Adipose tissue (tissue), 3 donors: ENCODE results near the gene ADD1. TPM values are rescaled to one million over a fixed set of nuclear protein-coding genes. Genes with fewer than 3 reads are reported as not detected.

Source experiments
- H3K27ac ChIP-seq: one replicate; pipeline ENCODE4 v1.5.1; 2013; ENCODE audit warnings: low read depth, low read length
- WGBS, 3 donors: extraction: QIAGEN DNeasy Blood & Tissue Kit; methylation state at CpG; one replicate each; pipeline ENCODE4 v1.1.7; 2013; 5-methylcytosine and 5-hydroxymethylcytosine counted together
- polyA plus RNA-seq, 3 donors: library from polyadenylated mRNA; stranded (reverse); fragments of 200-250 nt; gene quantifications; one replicate each; pipeline ENCODE4 v1.2.3, GENCODE V29; 2013
- donor health status: healthy with polysubstance abuse.
- donor health status: Bipolar disorder and iron deficiency.
- donor health status: healthy.

Gene ADD1
- polyA plus RNA-seq, 3 donors = 66.5 to 270 (median 154) TPM

DNA sequence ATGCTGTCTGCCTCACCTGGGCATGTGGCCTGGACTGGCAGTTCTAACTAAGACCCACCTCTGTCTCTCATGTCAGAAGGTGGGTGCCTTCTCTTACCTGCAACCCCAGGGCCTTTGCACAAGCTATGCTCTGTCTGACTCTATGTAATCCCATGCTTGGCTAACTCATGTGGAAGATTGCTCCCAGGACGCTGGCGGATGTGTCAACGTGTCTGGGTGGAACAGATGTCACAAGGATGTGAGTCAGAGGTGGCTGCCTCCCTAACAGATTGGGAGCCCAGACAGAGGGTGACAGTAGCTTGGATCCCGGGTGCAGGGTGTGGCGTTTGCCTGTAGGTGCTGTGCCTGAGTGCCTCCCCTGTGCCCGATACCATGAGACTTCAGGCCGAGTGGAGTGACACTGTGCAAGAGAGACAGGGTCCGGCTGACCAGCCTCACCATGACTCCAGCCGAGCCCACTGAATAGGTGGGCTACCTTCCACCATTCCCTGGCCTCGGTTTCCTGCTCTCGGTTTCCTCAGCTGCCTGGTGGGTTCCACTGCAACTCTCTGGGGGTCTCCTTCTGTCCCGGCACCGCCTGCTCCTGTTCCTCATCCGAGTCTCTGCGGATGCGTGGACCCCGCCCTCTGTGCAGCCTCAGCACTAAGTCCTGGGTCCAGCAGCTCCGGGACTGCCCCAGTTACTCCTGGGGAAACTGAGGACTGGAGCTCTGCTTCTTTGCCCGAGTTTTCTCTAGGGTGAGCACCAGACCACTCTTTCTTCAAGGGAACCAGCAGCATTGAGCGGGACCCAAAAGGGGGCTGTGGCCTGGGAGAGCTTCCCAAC is 39.8 kb upstream of the ADD1 start:
- no peak overlapping the region for H3K27ac ChIP-seq
- 81 to 95% (median 83%) methylated on average over 20 of the region's 20 CpGs for WGBS, 3 donors

DNA sequence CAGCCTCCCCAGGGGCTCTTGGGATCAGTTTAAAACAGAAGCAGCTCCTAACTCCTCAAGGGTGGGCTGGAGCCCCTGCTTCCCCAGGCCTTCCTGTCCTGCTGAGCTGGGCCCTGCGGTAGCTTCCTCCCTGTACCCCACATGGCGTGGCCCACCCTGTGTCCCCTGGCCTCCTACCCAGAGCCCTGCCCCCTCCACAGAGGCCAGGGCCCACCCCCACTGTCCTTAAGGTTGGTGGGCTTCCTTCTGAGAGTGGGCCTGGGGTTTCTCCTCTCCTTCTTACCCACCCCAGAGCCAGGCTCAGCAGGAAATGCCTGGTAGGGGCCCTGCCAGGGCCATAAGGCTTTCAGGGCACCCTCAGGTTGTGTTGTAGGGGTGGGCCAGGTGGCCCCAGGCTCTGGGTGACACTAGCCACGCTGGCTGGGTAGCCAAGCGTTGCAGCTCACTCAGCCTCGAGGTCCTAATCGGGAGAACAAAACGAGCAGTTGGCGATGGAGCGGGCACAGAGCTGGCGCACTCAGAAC is 39.1 kb upstream of the ADD1 start:
- 79 to 86% (median 84%) methylated on average over 10 of the region's 10 CpGs for WGBS, 3 donors
- no peak overlapping the region for H3K27ac ChIP-seq

DNA sequence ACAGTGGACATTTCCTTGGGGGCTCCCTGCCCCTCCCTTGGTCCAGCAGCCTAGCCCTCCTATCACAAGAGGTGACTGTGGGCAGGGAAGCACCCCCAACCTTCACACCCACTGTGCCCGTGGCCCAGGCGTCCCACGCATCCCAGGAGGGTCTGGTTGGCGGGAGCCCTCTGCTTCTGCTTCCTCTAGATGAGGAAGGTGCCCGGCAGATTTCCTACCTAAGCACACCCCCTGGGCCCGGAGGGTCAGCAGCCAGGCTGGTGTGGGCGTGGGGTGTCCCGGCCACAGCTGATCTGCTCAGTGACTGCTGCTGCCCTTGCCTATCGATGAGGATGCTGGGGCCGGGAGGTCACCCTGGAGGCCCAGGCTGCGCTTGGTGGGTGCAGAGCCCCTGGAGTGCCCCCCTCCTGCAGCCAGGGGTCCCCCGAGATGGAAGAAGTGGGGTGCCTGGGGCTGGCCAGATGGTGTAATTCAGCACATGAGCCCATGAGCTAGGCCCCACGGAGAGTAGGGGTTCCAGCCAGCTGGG is 38.6 kb upstream of the ADD1 start:
- WGBS, 3 donors = 73 to 79% (median 74%) methylated on average over 13 of the region's 13 CpGs
- no peak overlapping the region for H3K27ac ChIP-seq

DNA sequence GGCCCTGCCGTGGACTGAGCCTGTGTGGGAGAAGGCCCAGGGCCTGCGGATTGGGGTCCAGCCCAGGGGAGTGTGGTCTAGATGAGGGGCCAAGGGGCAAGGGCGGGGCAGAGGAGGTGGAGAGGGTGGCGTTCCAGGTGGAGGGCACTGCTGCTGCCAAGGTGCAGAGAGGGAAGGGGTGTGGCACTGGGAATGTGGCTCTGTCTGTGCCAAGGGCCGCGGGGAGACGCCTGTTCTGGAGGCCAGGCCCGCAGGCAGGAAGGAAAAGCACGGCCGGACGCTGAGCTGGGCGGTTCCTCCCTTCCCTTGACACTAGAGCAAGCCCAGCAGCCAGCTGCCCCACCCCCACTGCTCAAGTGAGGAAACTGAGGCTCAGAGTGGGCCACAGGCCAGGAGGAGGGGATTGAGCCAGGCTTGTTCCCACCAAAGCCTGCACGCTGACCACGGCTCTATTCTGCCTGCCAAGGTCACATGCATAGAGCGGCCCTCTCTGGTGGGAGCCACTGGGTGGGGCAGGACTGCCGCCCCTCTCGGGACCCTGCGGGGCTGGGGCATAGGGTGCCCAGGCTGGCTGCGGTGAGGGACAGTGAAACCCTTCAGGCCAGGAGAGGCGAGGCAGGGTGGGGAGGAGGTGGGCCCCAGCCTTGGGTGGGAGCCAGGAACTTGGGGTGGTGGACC is 37.8 kb upstream of the ADD1 start:
- WGBS, 3 donors = 19 to 33% (median 28%) methylated on average over 18 to 20 of the region's 20 CpGs
- H3K27ac ChIP-seq = no peak overlapping the region

DNA sequence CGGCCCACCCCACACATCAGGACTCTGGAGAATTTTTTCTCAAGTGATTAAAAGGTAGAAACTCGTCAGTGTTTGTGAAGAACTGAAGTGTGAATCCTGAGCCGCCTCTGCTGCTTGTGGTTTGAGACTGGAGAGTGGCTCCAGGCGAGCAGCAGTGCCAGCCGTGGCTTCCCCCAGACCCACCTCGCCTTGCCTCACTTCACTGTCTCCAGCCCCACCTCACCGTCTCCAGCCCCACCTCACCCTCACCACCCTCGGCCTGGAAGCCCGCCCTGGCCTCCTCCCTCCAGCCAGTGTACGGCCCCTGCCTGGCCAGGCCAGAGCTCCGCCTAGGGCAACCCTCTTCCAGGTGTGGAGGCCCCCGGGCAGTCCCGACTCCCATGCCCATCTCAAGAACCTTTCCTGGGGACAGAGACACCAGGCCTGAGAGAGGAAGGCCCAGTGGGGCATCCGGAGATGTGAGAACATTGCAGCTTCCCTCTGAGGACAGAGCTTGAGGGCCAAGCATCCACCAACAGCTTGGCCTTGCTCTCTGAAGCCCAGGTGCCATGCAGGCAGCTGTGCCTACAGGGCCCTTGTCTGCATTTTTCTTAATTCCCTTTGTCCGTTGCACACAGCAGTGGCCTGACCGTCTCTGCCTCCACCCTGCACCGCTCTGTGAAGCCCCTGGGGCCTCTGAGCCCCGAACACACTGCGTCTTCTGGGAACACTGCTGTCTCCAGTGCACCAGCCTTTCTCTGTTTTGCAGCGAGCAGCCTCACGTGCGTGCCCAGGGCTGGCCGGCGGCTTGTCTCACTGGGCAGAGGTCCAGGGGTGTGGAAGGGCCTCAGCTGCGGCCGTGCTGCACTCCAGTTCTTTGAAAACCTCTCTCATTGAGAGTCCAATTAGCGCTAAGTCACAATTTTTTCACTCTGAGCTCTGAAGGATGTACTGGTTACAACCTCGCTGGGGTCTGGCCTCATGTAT is 37.0 kb upstream of the ADD1 start:
- 39 to 62% (median 55%) methylated on average over 26 to 28 of the region's 28 CpGs for WGBS, 3 donors
- no peak overlapping the region for H3K27ac ChIP-seq

DNA sequence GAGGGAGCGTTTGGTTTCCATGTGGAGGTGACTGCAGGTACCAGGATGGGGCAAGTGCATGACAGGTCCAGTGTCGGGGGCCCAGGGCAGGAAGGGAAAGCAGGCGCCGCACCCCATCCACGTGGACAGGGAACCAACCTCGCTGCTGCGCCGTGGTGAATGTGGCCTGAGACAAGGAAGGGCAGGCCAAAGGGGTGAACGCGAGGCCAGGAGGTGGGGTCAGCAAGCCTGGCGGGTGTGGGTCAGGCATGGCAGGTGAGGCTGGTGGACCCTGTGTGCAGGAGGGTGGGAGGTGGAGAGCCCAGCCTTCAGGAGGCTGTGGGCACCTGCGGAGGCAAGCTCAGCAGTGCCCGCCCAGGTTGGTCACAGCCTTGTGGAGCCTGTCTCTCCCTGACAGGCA is 36.1 kb upstream of the ADD1 start:
- no peak overlapping the region for H3K27ac ChIP-seq
- WGBS, 3 donors = 87 to 95% (median 89%) methylated on average over 13 of the region's 13 CpGs

DNA sequence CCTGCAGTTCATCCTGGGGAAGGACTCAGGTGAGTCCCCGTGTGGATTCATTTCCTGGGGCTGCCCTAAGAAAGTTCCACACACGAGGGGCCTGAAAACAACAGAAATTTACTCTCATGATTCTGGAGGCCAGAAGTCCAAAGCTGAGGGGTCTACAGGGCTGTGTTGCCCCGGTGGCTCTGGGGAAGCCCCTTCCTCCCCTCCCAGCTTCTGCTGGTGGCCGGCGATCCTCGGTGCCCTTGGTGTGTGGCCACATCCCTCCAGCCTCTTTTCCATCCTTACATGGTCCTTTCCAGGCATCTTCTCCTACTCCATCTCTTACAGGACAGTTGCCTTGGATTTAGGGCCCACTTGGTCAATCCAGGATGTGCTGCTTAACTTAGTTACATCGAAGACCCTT is 35.6 kb upstream of the ADD1 start:
- 88 to 97% (median 93%) methylated on average over 7 of the region's 7 CpGs for WGBS, 3 donors
- no peak overlapping the region for H3K27ac ChIP-seq

DNA sequence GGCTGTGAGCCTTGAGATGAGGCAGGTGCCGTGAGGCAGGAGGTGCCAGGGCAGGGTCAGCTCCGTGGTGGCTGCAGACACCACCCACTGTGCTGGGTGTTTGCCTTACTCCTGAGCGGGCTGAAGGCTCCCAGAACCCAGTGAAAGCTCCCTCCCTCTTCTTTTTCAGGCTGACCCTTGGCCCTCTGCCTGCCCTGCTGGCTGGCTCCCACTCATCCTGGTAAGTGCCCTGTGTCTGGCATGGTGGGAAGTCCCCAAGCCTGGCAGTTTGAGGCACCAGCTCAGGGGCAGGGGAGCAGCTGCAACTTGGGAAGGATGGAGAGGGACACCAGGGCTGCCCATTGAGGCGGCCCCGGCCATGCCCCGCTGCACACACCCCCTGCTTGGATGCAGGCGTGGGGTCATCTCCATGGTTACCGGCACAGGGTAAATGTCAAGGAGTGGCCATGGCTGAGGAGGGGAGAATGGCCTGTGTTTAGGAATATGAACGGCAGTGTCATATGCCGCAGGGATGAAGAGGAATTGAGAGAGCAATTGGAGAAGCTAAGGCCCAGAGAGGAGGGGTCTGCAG is 33.9 kb upstream of the ADD1 start:
- 73 to 87% (median 77%) methylated on average over 10 of the region's 10 CpGs for WGBS, 3 donors
- no peak overlapping the region for H3K27ac ChIP-seq

DNA sequence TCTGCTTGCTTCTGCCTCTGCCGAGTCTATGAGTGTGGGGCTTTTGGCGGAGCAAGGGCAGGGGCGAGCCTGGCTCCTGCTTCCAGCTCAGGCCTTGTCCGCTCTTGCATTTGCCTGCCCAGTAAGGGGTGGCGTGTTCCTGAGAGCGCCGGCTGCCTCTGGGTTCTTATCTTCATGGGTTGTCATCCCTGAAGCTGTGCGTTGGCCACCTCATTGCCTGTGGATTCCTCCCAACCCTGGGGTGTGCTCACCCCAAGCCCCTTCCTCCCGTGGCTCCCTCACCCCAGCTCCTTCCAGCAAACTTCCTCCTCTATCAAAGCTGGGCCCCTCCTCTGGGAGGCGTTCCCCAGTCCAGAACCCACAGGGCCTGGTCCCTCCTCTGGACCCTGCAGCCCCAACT is 33.3 kb upstream of the ADD1 start:
- H3K27ac ChIP-seq = no peak overlapping the region
- 67 to 91% (median 70%) methylated on average over 10 of the region's 10 CpGs for WGBS, 3 donors

DNA sequence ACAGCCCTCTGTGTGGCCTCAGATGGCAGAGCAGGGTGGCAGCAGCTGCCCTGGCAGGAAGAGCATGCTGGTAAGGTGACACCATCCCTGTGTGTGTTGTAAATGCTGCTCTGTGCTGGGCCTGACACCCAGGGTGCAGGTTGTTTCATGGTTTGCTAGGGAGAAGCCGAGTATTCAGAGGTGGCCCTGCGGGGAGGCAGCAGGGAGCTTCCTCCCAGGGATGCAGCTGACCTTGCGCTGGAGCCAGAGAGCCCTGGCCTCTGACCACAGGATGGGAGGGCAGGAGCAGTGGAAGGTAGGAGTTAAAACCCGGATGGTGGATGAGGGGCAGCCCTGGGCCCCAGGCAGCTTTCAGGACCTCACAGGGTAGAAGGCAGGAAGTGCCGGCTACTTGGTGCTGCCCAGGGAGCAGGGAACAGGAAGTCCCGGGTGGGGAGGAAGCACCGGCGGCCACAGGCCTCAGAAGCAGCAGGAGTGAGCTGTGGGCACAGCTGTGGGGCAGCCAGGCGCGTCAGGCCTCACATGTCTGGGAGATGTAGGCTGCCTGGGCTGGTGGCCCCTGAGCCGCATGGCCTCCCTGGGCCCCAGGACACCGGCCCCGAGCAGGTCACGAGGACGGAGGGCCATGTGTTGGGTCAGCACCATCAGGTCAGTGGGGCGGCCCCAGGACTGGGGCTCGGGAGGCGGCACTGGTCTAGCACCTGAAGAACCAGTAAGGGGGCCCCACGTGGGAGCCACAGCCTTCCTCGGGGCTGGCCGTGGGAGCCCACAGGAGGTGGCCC is 31.6 kb upstream of the ADD1 start:
- 21 to 59% (median 24%) methylated on average over 21 of the region's 21 CpGs for WGBS, 3 donors

DNA sequence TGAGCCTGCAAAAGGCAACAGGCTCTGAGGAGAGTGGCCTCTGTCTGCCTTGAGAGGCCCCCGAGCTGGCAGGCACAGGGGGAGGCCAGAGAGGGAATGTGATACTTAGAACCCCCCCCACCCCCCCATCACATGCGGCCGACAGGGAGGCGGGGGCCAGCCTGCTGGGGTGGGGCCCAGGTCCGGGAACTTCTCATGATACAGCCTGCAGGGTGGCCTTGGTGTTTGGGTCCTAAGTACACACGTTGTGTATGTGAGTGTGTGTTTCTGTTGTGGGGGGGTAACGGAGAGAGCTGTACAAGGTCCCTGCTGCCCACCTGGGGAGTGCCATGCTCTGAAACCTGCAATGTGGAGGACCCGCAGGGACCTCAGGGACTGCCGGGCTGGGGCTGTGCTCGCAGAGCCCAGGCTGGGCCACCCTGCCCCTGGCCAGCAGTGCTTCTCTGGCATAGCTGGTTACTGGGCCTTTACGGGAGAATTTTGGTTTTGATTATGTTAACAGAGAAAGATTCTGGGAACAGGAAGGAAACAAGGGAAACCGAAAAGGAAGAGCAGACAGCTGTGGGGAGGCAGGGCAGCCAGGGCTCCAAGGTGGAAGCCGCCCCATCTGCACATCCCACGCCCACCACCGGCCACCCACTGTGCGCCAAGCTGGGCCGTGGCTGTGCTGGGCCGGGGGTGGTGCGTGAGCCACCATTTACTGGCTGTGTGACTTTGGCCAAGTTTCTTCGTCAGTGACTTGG is 30.9 kb upstream of the ADD1 start:
- WGBS, 3 donors = 21 to 65% (median 28%) methylated on average over 20 of the region's 20 CpGs
- peak overlapping the region; percentile 63 for H3K27ac ChIP-seq

More for the DNA sequence above, 31.6 kb upstream of the ADD1 start:
- H3K27ac ChIP-seq = peak overlapping the region; percentile 63

DNA sequence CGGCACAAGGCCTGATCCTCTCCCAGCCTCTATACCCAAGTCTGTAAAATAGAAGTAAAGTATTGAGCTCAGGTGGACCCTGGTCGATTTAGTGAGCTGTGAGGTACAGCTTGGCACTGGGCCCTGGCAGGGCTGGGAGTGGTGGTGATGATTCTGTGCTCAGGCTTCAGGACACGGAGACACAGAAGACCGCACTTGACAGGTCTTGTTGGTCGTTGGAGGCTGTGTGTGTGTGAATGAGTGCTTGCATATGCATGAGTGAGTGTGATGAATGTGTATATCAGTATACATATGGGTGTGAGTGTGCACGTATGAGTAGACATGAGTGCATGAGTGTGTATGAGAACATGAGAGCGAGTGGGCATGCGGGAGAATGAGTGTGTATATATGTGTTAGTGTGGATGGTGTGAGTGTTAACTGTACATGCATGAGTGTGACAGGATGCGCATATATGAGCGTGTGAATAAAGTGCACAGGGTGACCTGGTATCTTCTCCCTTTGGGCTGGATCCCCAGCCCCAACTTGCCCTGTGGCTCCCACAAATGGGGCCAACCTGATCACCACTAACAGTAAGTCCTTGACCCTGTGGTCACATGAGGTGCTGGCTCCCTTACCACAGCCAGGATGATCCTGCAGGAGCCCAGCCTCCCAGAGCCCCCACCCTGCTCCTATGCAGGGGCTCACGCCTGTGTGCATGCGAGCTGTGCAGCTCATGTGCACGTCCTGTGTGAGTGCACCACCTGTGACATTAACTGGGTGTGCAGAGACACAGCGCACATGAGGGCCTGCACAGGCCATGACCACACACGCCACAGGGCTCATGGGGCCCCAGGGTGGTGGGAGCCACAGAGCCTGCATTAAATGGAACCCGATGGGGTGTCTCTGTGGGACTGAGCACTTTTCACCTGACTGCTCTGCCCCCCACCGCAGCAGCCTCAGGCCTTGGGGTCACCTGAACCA is 29.9 kb upstream of the ADD1 start:
- WGBS, 3 donors = 76 to 87% (median 84%) methylated on average over 17 of the region's 17 CpGs
- no peak overlapping the region for H3K27ac ChIP-seq

DNA sequence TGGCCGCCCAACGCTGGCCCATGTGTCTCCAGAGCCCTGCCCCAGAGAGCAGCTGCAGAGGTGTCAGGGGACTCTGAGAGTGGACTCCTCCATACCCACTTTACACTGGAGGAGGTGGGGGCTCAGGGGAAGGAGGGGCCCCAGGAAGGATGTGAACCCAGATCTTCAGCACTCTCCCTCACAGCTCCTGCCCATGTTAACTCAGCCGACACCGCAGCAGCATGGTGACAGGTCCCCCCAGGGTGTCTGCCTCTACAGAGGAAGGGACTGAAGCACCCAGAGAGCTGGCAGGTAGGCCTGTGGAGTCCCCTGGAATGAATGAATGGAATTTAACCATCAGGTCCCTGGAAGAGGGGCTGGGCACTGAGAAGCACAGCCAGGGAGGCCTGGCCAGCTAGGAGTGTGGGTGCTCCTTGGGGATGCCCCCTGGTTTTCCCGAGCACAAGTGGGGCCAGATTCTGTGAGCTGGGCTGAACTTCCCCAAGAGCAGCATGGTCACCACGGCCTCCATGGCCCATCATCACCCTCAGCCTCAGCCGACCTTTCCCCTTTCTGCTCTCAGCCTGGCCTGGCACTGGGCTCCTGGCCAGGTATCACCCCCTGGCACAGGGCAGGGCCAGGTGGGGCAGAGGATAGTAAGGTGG is 28.9 kb upstream of the ADD1 start:
- H3K27ac ChIP-seq = no peak overlapping the region
- WGBS, 3 donors = 74 to 84% (median 82%) methylated on average over 7 of the region's 7 CpGs

DNA sequence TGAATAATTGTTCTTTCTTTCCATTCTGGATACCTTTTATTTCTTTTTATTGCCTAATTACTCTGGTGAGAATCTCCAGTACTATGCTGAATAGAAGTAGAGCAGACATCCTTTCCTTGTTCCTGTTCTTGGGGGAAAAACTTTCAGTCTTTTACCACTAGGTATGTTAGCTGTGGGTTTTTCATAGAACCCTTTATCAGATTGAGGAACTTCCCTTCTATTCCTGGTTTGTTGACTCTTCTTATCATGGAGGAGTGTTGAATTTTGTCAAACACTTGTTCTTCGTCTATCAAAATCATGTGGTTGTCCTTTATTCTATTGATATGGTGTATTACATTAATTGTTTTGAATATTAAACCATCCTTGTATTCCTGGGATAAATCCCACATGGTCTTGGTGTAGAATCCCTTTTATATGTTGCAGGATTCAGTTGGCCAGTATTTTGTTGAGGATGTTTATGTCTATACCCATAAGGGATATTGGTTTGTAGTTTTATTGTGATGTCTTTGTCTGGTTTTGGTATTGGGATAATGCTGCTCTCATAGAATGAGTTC is 27.2 kb upstream of the ADD1 start:
- H3K27ac ChIP-seq = no peak overlapping the region
- 72 to 85% (median 82%) methylated on average over 1 of the region's 1 CpG for WGBS, 3 donors

DNA sequence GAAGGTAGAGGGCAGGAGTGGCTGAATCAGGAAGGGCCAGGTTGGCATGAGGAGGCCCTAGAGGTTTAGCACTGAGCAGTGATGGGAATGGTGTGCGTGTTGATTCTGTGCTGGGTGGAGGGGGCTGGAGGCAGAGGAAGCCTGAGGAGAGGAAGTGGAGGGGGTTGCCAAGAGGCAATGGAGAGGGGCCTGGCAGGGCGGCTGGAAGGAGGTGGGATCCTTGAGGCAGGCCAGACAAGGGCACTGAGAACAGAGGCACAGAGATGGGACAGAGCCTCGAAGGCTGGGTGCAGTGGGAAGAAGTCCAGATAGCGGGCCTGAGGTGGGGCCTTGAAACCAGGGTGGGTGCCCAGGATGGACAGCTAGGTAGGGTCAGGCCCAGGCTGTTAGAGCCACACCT is 26.5 kb upstream of the ADD1 start:
- no peak overlapping the region for H3K27ac ChIP-seq
- 61 to 91% (median 76%) methylated on average over 3 to 4 of the region's 4 CpGs for WGBS, 3 donors
